BJ (cell line): ENCODE results near the gene FUT8. TPM values are rescaled to one million over a fixed set of nuclear protein-coding genes. Genes with fewer than 3 reads are reported as not detected.

Experiments used
- CTCF ChIA-PET: fragments of 350-600 bp; formaldehyde crosslinking; extraction: SDS; loops from one replicate; lab custom pipeline; 2021; ENCODE audit warnings: antibody characterized with exemption, inconsistent platforms; lab: Yijun Ruan, JAX
- POLR2A ChIA-PET: fragments of 300-600 bp; sonication (Branson Sonifier 250); formaldehyde crosslinking; extraction: SDS; loops from one replicate; lab custom pipeline; 2021; ENCODE audit warnings: antibody characterized with exemption; lab: Charles Lee
- DNase-seq: peaks from one replicate; pipeline ENCODE4 v3.0.0-alpha.2; 2011; ENCODE audit warnings: low read depth
- H3K27me3 ChIP-seq: 2 replicates; pipeline ENCODE4 v1.6.0; 2011; ENCODE audit warnings: low read length; ENCODE audit not compliant: control insufficient read depth, insufficient read depth
- H3K36me3 ChIP-seq: 2 replicates; pipeline ENCODE4 v1.5.1; 2011; ENCODE audit warnings: low read length; ENCODE audit not compliant: control insufficient read depth, insufficient read depth
- H3K4me3 ChIP-seq: 2 replicates; pipeline ENCODE4 v1.5.1; 2011; ENCODE audit warnings: low read depth, mild to moderate bottlenecking, control low read depth, low read length
- polyA plus RNA-seq: library from polyadenylated mRNA; depleted of rRNA; stranded (reverse); fragments of >200 nt; gene quantifications from 2 replicates; pipeline ENCODE4 v1.2.3, GENCODE V29; 2011
- TF ChIP-seq, protein P1 (sequence below): IDR thresholded peaks from 2 replicates; pipeline ENCODE4 v1.5.1; 2011; ENCODE audit warnings: low read depth, mild to moderate bottlenecking, control low read depth, inconsistent platforms, low read length, moderate library complexity; ENCODE audit not compliant: insufficient read depth

Gene FUT8
- polyA plus RNA-seq, 1 experiment: 14.7 TPM

DNA sequence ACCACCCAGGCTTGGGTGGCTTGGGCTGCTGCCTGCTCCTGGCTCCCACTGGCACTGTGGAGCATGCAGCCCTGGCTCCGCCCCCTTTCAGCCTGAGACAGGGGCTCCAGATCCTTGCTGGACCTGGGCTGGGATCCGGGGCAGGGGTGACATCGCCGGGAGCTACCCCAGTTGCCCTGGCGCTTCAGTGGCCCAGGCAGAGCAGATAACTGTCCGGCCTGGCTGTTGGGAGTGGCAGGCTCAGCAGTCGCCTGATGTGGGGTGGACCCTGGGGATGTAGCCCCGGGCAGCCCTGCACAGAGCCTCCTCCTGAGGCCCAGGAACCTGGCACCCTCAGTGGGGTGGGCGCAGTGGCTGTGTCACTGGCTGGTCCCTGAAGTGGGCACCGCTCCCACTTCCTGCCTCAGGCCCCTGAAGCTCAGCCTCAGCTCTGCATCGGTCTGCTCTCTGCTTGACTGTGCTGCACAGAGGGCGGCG, 57.9 kb downstream of the FUT8 start:
- Histone ChIP-seq H3K27me3 (no peaks in the 10 kb centered on the region), H3K4me3 (no peak overlapping the region), H3K36me3 (no peaks in the 10 kb centered on the region)
- ChIA-PET CTCF (no interaction called here), POLR2A (no interaction called here)
- TF ChIP-seq, protein P1, sequence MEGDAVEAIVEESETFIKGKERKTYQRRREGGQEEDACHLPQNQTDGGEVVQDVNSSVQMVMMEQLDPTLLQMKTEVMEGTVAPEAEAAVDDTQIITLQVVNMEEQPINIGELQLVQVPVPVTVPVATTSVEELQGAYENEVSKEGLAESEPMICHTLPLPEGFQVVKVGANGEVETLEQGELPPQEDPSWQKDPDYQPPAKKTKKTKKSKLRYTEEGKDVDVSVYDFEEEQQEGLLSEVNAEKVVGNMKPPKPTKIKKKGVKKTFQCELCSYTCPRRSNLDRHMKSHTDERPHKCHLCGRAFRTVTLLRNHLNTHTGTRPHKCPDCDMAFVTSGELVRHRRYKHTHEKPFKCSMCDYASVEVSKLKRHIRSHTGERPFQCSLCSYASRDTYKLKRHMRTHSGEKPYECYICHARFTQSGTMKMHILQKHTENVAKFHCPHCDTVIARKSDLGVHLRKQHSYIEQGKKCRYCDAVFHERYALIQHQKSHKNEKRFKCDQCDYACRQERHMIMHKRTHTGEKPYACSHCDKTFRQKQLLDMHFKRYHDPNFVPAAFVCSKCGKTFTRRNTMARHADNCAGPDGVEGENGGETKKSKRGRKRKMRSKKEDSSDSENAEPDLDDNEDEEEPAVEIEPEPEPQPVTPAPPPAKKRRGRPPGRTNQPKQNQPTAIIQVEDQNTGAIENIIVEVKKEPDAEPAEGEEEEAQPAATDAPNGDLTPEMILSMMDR: no peak
- DNase-seq: no peak

DNA sequence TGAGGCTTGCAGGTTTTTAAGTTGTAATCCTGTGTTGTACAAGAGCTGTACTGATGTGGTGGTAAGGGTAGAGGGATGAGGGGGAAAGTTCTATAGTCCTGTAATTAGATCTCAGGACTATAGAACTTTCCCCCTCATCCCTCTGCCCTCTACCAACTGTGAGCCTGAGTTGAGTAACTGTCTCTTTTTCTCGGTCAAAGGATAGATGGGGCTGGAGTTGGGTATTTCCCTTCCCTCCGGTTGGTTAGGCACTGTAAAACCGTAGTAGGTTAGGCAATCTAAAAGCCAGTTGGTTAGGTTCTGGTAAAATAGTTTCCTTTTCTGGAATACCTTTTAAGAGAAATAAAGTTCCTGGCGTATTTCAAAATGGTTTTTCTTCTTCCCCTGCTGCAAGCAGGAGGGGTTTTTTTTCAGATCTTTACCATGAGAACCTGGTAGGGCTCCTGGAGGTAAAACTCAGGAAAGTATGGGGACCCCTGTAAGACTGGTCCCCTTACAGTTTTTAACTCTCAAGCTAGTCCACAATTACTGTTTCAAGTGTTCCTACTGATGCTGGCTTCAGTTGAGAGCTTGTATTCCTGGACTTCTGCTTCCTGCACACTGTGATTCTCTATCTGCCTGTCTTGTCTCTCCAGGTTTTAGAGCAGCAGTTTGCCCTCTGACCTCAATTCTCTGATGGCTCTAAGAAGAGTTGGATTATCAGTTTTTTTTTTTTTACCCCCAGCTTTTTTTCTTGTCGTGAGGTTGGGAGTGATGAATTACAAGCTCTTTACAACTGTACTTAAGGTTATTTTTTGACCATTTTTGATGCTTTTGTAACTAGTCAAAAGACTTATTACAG, 58.7 kb downstream of the FUT8 start:
- no peak for DNase-seq
- H3K36me3 ChIP-seq: no peaks in the 10 kb centered on the region
- H3K27me3 ChIP-seq: no peaks in the 10 kb centered on the region
- TF ChIP-seq, protein P1: no peak
- POLR2A ChIA-PET: no interaction called here
- no peak overlapping the region for H3K4me3 ChIP-seq
- CTCF ChIA-PET: interaction anchor here (0.6 to 1.1 kb wide), 2 partner anchors 56 to 1011 kb away, joined by 3 read pairs; no protein-coding TSS in a partner anchor

DNA sequence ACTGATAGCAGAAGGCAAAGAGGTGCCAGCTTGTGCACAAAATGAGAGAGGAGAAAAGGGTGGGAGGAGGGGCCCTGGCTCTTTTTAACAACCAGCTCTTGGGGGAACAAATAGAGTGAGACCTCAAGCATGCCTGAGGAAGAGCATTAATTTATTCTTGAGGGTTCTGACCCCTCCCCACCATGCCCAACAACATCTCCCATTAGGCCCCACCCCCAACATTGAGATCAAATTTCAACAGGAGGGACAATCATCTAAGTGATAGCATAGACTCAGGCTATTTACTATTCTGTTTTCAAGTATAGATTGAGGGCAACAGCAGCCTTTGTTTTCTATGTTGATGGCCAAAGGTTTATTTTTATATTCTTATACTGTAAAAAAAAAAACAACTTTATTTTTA, 59.7 kb downstream of the FUT8 start:
- CTCF ChIA-PET: no interaction called here
- POLR2A ChIA-PET: no interaction called here
- Histone ChIP-seq H3K36me3 (no peaks in the 10 kb centered on the region), H3K27me3 (no peaks in the 10 kb centered on the region), H3K4me3 (no peak overlapping the region)
- TF ChIP-seq, protein P1: no peak
- DNase-seq: no peak

DNA sequence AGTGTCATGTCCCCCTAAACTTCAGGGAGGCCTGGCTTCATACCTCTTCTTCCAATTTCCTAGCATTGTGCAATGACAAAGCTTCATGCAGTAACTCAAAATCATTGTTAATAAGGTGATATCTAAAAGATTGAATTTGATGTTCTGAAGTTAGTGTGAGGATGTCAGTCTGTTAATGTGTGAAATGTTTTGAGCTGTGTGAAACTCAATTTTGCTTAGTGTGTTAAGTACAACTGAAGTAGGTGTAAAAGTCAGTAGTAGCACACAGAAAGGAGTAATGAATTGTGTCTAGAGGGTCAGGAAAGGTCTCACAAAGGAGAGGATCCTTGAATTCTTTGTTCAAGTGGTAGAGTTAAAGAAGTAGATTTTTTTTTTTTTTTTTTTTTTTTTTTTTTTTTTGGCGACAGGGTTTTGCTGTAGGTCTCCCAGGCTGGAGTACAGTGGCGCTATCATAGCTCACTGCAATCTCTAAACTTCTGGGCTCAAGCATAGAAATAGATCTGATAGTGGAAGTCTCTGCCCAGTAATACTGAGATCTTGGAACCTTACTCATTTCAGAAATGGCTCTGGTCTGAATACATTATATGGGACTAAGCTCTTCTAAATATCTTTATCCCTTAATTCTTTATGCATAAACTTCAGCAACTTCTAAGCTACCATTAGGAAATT, 63.9 kb downstream of the FUT8 start:
- ChIA-PET POLR2A (no interaction called here), CTCF (no interaction called here)
- Histone ChIP-seq H3K36me3 (no peaks in the 10 kb centered on the region), H3K27me3 (no peaks in the 10 kb centered on the region), H3K4me3 (no peak overlapping the region)
- no peak for DNase-seq
- TF ChIP-seq, protein P1: no peak

DNA sequence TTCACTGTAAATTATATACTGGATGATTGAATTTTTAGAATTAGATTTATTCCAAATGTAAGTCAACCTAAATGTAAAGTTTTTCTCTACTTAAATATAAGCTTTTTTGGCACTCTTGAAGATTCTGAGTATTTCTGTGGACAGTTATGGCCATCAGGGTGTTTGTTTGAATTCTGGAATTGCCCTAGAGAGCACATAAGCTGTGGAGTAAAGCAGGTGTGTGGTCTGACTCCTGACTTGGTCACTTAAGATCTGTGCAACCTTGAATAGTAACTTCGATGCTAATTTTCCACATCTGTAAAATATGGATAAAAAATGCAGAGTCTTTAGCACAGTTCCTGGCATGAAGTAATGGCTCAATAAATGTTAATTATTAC, 64.4 kb downstream of the FUT8 start:
- TF ChIP-seq, protein P1: no peak
- H3K36me3 ChIP-seq: no peaks in the 10 kb centered on the region
- no peak for DNase-seq
- H3K4me3 ChIP-seq: no peak overlapping the region
- no peaks in the 10 kb centered on the region for H3K27me3 ChIP-seq
- ChIA-PET CTCF (no interaction called here), POLR2A (no interaction called here)
